SK-N-MC (cell line): ENCODE results near the gene TMEM132C.

Experiments used
- EZH2 ChIP-seq: fragments of 200-600 bp; sonication (generic); IDR thresholded peaks from one replicate; pipeline ENCODE4 v1.6.1; 2017; ENCODE audit warnings: antibody characterized with exemption
- FOXP2 ChIP-seq: optimal IDR thresholded peaks from 2 replicates; pipeline ENCODE3; 2011; ENCODE audit warnings: mild to moderate bottlenecking, moderate library complexity; ENCODE audit not compliant: insufficient read depth; ENCODE audit errors: extremely low read length, control extremely low read depth
- POLR2AphosphoS5 ChIP-seq: IDR thresholded peaks from 2 replicates; pipeline ENCODE4 v1.6.1; 2012; ENCODE audit warnings: mild to moderate bottlenecking, low read depth, low read length, borderline replicate concordance

- TF ChIP-seq EZH2 (no peak), POLR2AphosphoS5 (no peak), FOXP2 (no peak)
Observed at GRCh38 chr12:128657378-128657777, 390.4 kb downstream of the TMEM132C start.
